Endothelial cell of umbilical vein (primary cell): ENCODE results near the gene CLIC6. TPM values are rescaled to one million over a fixed set of nuclear protein-coding genes. Genes with fewer than 3 reads are reported as not detected.

Experiments
- BruUV-seq: library from RNA; stranded (reverse); fragments of 400-500 nt; replicated peaks from 2 replicates; lab custom pipeline; 2021; lab: Mats Ljungman, UMichigan
- CTCF ChIA-PET: fragments of 300-600, 350-600 bp; sonication (Branson Sonifier 250); formaldehyde crosslinking; loops from one replicate; lab custom pipeline; 2021; ENCODE audit warnings: antibody characterized with exemption, inconsistent platforms; lab: Charles Lee
- POLR2A ChIA-PET: fragments of 300-600, 350-600 bp; sonication (Branson Sonifier 250); formaldehyde crosslinking; loops from one replicate; lab custom pipeline; 2021; ENCODE audit warnings: antibody characterized with exemption, inconsistent platforms; lab: Charles Lee
- DNase-seq: peaks from one replicate; pipeline ENCODE4 v3.0.0-alpha.2; 2011; ENCODE audit warnings: low read depth, low spot score
- FAIRE-seq: peaks from 2 replicates; lab custom pipeline; 2011; peaks lifted over from hg19 to GRCh38; lab: Jason Lieb, UNC
- H2AFZ ChIP-seq: 2 replicates; pipeline ENCODE4 v1.6.0; 2012; ENCODE audit warnings: low read depth, low read length, control low read depth, inconsistent platforms
- H3K27ac ChIP-seq: 2 replicates; pipeline ENCODE4 v1.5.1; 2011; ENCODE audit warnings: low read depth, mild to moderate bottlenecking, control low read depth, low read length, moderate library complexity; ENCODE audit not compliant: insufficient read depth
- H3K27me3 ChIP-seq, 2 experiments: 2 replicates each; pipeline versions ENCODE4 v1.6.0 to v1.6.1; 2011; ENCODE audit warnings: low read length in 2 of 2, mixed read lengths in 1 of 2; ENCODE audit not compliant: control insufficient read depth in 2 of 2, insufficient read depth in 2 of 2
- H3K36me3 ChIP-seq, 2 experiments: 2 replicates in 1 of 2; 3 replicates in 1 of 2; pipeline ENCODE4 v1.5.1; 2011; ENCODE audit warnings: low read length in 2 of 2, mild to moderate bottlenecking in 1 of 2, moderate library complexity in 1 of 2; ENCODE audit not compliant: control insufficient read depth in 2 of 2, insufficient read depth in 2 of 2; ENCODE audit errors: extremely low read depth in 1 of 2
- H3K4me1 ChIP-seq: 3 replicates; pipeline ENCODE4 v1.5.1; 2011; ENCODE audit warnings: mild to moderate bottlenecking, low read length; ENCODE audit not compliant: control insufficient read depth, insufficient read depth; ENCODE audit errors: extremely low read depth
- H3K4me2 ChIP-seq: 2 replicates; pipeline ENCODE4 v1.6.1; 2011; ENCODE audit warnings: low read length, control low read depth, mixed read lengths; ENCODE audit not compliant: insufficient read depth
- H3K4me3 ChIP-seq, 3 experiments: fragments of 200-600 bp in 1 of 3; sonication (generic), shearing (Covaris generic) in 1 of 3; replicated peaks in 1 of 3; 2 replicates each; pipeline ENCODE4 v1.5.1; 2011 to 2016; ENCODE audit warnings: control low read depth in 3 of 3, low read length in 3 of 3, mild to moderate bottlenecking in 2 of 3, inconsistent platforms in 1 of 3, low read depth in 1 of 3, moderate library complexity in 1 of 3; ENCODE audit not compliant: insufficient read depth in 1 of 3
- H3K79me2 ChIP-seq: 2 replicates; pipeline ENCODE4 v1.6.0; 2012; ENCODE audit warnings: low read length, inconsistent platforms; ENCODE audit not compliant: control insufficient read depth, insufficient read depth
- H3K9ac ChIP-seq: replicated peaks from 2 replicates; pipeline ENCODE3; 2011; ENCODE audit warnings: low read length, control low read depth; ENCODE audit not compliant: insufficient read depth; ENCODE audit errors: extremely low read depth
- H3K9me1 ChIP-seq: replicated peaks from 3 replicates; pipeline ENCODE4 v1.6.0; 2011; ENCODE audit warnings: mild to moderate bottlenecking, low read length; ENCODE audit not compliant: control insufficient read depth, insufficient read depth; ENCODE audit errors: extremely low read depth
- H3K9me3 ChIP-seq: replicated peaks from 2 replicates; pipeline ENCODE4 v1.5.1; 2012; ENCODE audit warnings: low read length, inconsistent platforms; ENCODE audit not compliant: control insufficient read depth, insufficient read depth
- H4K20me1 ChIP-seq: replicated peaks from 2 replicates; pipeline ENCODE3; 2011; ENCODE audit warnings: mild to moderate bottlenecking, low read length; ENCODE audit not compliant: control insufficient read depth, insufficient read depth; ENCODE audit errors: extremely low read depth
- CTCF ChIP-seq, 2 donors: IDR thresholded peaks; 1 replicate in 1 of 2; 2 replicates in 1 of 2; pipeline ENCODE4 v1.5.1; 2011; ENCODE audit warnings: low read length in 2 of 2, mild to moderate bottlenecking in 2 of 2, moderate library complexity in 2 of 2, control low read depth in 1 of 2, inconsistent platforms in 1 of 2, low read depth in 1 of 2; ENCODE audit not compliant: insufficient read depth in 1 of 2; ENCODE audit errors: extremely low read depth in 1 of 2
- EZH2 ChIP-seq: IDR thresholded peaks from 2 replicates; pipeline ENCODE4 v1.6.1; 2012; ENCODE audit warnings: borderline replicate concordance, low read depth, mild to moderate bottlenecking, moderate library complexity, low read length, inconsistent platforms; ENCODE audit not compliant: severe bottlenecking
- POLR2A ChIP-seq: IDR thresholded peaks from 2 replicates; pipeline ENCODE4 v1.6.1; 2012; ENCODE audit warnings: low read depth, mild to moderate bottlenecking, control low read depth, low read length
- POLR2AphosphoS5 ChIP-seq: IDR thresholded peaks from 2 replicates; pipeline ENCODE4 v1.6.1; 2012; ENCODE audit warnings: low read depth, mild to moderate bottlenecking, control low read depth, low read length, moderate library complexity; ENCODE audit not compliant: insufficient read depth
- dilution Hi-C: fragments of 300-500 bp; cut with MboI; formaldehyde crosslinking; loops from one replicate; pipeline ENCODE4 v1.15.0; 2019; ENCODE audit warnings: low sequenced_read_pairs; ENCODE audit not compliant: extremely low pct_ligation_motif_present
- intact Hi-C: fragments of 100-400 bp; cut with micrococcal nuclease; formaldehyde crosslinking; loops from one replicate; pipeline ENCODE4 v1.10.0; 2022
- polyA plus RNA-seq, 4 experiments: library from polyadenylated mRNA; depleted of rRNA in 3 of 4; stranded (reverse) in 3 of 4; unstranded in 1 of 4; fragments of >200 nt; gene quantifications; 2 replicates each; pipeline versions ENCODE4 v1.2.1 to v1.2.3, GENCODE V29; 2011 to 2012; ENCODE audit warnings: missing spikeins in 1 of 4
- total RNA-seq: library from RNA; stranded (reverse); gene quantifications from 2 replicates; pipeline ENCODE4 v1.2.3, GENCODE V29; 2021

CLIC6 gene
- total and polyA plus RNA-seq, 2 donors (not counting 3 experiments of a cell fraction or from before 2014, with no cell fraction given) = not detected

DNA sequence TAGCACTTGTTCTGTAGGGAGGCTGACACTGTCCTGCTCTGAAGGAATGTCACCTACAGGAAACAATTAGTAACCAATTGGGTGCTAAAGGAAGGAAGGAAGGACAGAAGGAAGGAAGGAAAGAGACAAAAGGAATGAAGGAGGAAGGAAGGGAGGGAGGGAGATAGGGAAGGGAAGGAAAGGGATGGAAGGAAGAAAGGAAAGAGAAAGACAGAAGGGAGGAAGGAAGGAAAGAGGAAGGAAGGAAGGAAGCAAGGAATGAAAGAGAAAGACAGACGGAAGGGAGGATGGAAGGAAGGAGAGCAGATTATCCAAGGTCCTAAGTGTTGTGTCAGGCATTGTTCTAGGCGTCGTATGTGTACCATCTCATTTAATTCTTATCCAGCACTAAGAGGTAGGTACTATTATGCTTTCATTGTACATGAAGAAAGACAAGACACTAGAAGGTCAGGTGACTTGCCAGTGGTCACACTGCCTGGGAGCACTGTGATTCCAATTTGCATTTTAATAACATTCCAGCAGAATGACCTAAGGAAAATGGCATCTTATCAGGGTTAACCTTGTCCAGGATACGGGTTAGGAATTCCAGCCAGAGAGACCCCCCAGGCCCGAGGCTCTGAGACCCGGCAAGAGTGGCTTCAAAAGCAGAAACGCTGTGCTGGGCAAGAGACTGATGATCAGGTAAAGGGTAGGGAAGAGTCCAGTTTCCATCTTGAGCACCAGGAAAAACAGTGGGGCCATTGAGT lies 29.6 kb downstream of the CLIC6 start:
- Histone ChIP-seq H3K27me3 (no peaks in the 10 kb centered on the region), H3K4me1 (no peaks in the 10 kb centered on the region), H3K9me1 (no peaks in the 10 kb centered on the region), H3K27ac (no peak overlapping the region), H3K36me3 (no peaks in the 10 kb centered on the region), H3K4me2 (no peak overlapping the region), H3K9me3 (no peaks in the 10 kb centered on the region), H3K4me3 (no peak overlapping the region), H4K20me1 (no peaks in the 10 kb centered on the region), H3K79me2 (no peaks in the 10 kb centered on the region), H3K9ac (no peak overlapping the region), H2AFZ (no peak overlapping the region)
- intact Hi-C loops (no loop called here), dilution Hi-C loops (no loop called here)
- no TSS peak for BruUV-seq
- no peak for DNase-seq
- POLR2A ChIA-PET = no interaction called here
- CTCF ChIA-PET = interaction anchor here (0.7 to 1.7 kb wide), 2 partner anchors 18 to 1141 kb away, joined by 3 to 5 read pairs; no protein-coding TSS in a partner anchor
- no peak for TF ChIP-seq POLR2AphosphoS5
- no peak for TF ChIP-seq POLR2A
- no peak for TF ChIP-seq EZH2
- no peak for FAIRE-seq

GRCh38 chr21:34700605-34701004 lies 31.8 kb downstream of the CLIC6 start:
- POLR2A ChIA-PET = no interaction called here
- no peaks in the 10 kb centered on the region for H3K9me1 ChIP-seq
- H2AFZ ChIP-seq = no peak overlapping the region
- H3K9me3 ChIP-seq = no peaks in the 10 kb centered on the region
- H3K27me3 ChIP-seq = peaks cover 10 to 18% of the 10 kb centered on the region in 2 experiments
- dilution Hi-C loops = no loop called here
- H3K4me3 ChIP-seq = no peak overlapping the region
- no peaks in the 10 kb centered on the region for H4K20me1 ChIP-seq
- H3K36me3 ChIP-seq = no peaks in the 10 kb centered on the region
- DNase-seq = no peak
- TF ChIP-seq POLR2AphosphoS5 = no peak
- TF ChIP-seq CTCF (IDR thresholded peaks at IDR 0.05; ENCODE audit: extremely low read depth in 1 of 2, insufficient read depth in 1 of 2, low read depth in 1 of 2, low read length in 2 of 2) = no peak
- CTCF ChIA-PET = interaction anchor here (1.2 kb wide), 1 partner anchor 13 kb away, joined by 3 read pairs; no protein-coding TSS in a partner anchor
- H3K27ac ChIP-seq = no peak overlapping the region
- no TSS peak for BruUV-seq
- no peaks in the 10 kb centered on the region for H3K4me1 ChIP-seq
- intact Hi-C loops = no loop called here
- FAIRE-seq = no peak
- H3K4me2 ChIP-seq = no peak overlapping the region
- no peaks in the 10 kb centered on the region for H3K79me2 ChIP-seq
- H3K9ac ChIP-seq = no peak overlapping the region
